Measurements from ENCODE around the gene CSAD.

DNA sequence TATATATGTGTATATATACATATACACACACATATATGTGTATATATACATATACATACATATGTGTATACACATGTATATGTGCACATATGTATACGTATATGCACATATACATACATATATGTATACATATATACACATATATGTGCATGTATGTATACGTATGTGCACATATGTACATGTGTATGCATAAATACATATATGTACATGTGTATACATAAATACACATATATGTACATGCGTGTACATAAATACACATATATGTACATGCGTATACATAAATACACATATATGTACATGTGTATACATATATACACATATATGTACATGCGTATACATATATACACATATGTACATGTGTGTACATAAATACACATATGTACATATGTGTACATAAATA lies 33.5 kb downstream of the CSAD start:
- TF ChIP-seq, protein P1, sequence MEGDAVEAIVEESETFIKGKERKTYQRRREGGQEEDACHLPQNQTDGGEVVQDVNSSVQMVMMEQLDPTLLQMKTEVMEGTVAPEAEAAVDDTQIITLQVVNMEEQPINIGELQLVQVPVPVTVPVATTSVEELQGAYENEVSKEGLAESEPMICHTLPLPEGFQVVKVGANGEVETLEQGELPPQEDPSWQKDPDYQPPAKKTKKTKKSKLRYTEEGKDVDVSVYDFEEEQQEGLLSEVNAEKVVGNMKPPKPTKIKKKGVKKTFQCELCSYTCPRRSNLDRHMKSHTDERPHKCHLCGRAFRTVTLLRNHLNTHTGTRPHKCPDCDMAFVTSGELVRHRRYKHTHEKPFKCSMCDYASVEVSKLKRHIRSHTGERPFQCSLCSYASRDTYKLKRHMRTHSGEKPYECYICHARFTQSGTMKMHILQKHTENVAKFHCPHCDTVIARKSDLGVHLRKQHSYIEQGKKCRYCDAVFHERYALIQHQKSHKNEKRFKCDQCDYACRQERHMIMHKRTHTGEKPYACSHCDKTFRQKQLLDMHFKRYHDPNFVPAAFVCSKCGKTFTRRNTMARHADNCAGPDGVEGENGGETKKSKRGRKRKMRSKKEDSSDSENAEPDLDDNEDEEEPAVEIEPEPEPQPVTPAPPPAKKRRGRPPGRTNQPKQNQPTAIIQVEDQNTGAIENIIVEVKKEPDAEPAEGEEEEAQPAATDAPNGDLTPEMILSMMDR (IDR thresholded peaks at IDR 0.05) = no peak
- no peak for TF ChIP-seq POLR2AphosphoS5 (IDR thresholded peaks at IDR 0.05; ENCODE audit: insufficient read depth in 1 of 2, low read depth in 1 of 2)
